ENCODE results near the gene ZDBF2. TPM values are rescaled to one million over a fixed set of nuclear protein-coding genes. Genes with fewer than 3 reads are reported as not detected.
"Not testable (repeated sequence)": the region's sequence is repeated elsewhere in the genome, so short reads cannot be mapped to it uniquely, and the experiment has no call there.

The ZDBF2 gene
- total RNA-seq, 1 experiment from 2014 or later = 31.8 TPM

DNA sequence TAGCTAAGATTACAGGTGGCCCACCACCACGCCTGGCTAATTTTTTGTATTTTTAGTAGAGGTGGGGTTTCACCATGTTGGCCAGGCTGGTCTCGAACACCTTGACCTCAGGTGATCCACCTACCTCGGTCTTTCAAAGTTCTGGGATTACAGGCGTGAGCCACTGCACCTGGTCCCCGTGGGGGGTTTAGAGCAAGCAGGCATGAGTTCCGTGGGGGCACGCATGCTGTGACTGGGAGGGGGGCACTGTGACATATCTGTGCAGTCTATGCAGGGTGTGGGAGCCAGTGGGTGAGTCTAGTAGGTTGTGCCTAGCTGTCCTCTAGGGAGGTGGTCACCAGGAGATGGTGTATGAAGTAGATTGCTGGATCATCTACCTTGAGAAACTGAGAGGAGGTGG, 16.6 kb upstream of the ZDBF2 start:
- no peak overlapping the region for H2BK12ac ChIP-seq (ENCODE audit: insufficient read length, low read depth, low read length)
- Mint-ChIP-seq H3K4me3 (no peak overlapping the region), H3K9me3 (no peaks in the 10 kb centered on the region; a peak in 1 of 5 replicates), H3K4me1 (peaks cover 23 to 34% of the 10 kb centered on the region in 2 experiments), H3K27ac (no peak overlapping the region), H3K36me3 (ENCODE audit: insufficient read depth in 1 of 3, low read depth in 3 of 3) (no peaks in the 10 kb centered on the region; a peak in 1 of 7 replicates), H3K27me3 (ENCODE audit: low read depth) (peaks cover 3% of the 10 kb centered on the region)
- WGBS (ENCODE audit: extremely low coverage, insufficient read length, low lambda C conversion rate) = no CpG with 5 or more reads among the region's 7 CpGs
- H2BK5ac ChIP-seq (ENCODE audit: insufficient read length, low read length) = no peak overlapping the region
- no peaks in the 10 kb centered on the region for H4K20me1 ChIP-seq (ENCODE audit: control insufficient read depth, insufficient read depth, insufficient read length)
- no peak overlapping the region for H3T11ph ChIP-seq (ENCODE audit: low read length)
- H2AK5ac ChIP-seq (ENCODE audit: insufficient read length, low read length) = no peak overlapping the region
- H2BK20ac ChIP-seq (ENCODE audit: low read depth, low read length, poor library complexity, severe bottlenecking) = no peak overlapping the region
- no peak overlapping the region for H4K91ac ChIP-seq (ENCODE audit: insufficient read length, low read depth, low read length)
- H3K14ac ChIP-seq (ENCODE audit: insufficient read depth, low read length) = no peak overlapping the region
- no peaks in the 10 kb centered on the region for H3K9me3 ChIP-seq (ENCODE audit: control insufficient read depth, low read depth, low read length)
- H3K23me2 ChIP-seq (ENCODE audit: insufficient read length, low read depth, low read length, poor library complexity, severe bottlenecking) = no peaks in the 10 kb centered on the region
- no peaks in the 10 kb centered on the region for H3K79me2 ChIP-seq (ENCODE audit: insufficient read depth, low read length)
- H3K56ac ChIP-seq (ENCODE audit: insufficient read length, low read depth, low read length) = no peak overlapping the region
- no peak overlapping the region for H3K18ac ChIP-seq (ENCODE audit: insufficient read length, low read depth, low read length)
- DNase-seq = no peak
- no peaks in the 10 kb centered on the region for H3K27me3 ChIP-seq (ENCODE audit: insufficient read depth, low read length)
- no peak overlapping the region for H3K4me2 ChIP-seq (ENCODE audit: insufficient read depth, insufficient read length, low read length)
- no peak overlapping the region for H2BK15ac ChIP-seq (ENCODE audit: low read depth, low read length)
- no peak overlapping the region for H3K23ac ChIP-seq (ENCODE audit: insufficient read length, low read depth, low read length)
- H2AFZ ChIP-seq (ENCODE audit: low read length) = no peak overlapping the region
- no peak overlapping the region for H3K27ac ChIP-seq (ENCODE audit: insufficient read length, low read depth, low read length)
- H3K4ac ChIP-seq (ENCODE audit: low read depth, low read length) = no peak overlapping the region
- no peak overlapping the region for H2BK120ac ChIP-seq (ENCODE audit: low read depth, low read length, poor library complexity, severe bottlenecking)
- H3K9ac ChIP-seq (ENCODE audit: extremely low read depth, insufficient read length, low read length) = no peak overlapping the region
- H3K79me1 ChIP-seq (ENCODE audit: insufficient read depth, low read depth, low read length, poor library complexity, severe bottlenecking) = no peaks in the 10 kb centered on the region
- no peak overlapping the region for H4K8ac ChIP-seq (replicated peaks; ENCODE audit: insufficient read length, low read depth, low read length)
- TF ChIP-seq, protein P1, sequence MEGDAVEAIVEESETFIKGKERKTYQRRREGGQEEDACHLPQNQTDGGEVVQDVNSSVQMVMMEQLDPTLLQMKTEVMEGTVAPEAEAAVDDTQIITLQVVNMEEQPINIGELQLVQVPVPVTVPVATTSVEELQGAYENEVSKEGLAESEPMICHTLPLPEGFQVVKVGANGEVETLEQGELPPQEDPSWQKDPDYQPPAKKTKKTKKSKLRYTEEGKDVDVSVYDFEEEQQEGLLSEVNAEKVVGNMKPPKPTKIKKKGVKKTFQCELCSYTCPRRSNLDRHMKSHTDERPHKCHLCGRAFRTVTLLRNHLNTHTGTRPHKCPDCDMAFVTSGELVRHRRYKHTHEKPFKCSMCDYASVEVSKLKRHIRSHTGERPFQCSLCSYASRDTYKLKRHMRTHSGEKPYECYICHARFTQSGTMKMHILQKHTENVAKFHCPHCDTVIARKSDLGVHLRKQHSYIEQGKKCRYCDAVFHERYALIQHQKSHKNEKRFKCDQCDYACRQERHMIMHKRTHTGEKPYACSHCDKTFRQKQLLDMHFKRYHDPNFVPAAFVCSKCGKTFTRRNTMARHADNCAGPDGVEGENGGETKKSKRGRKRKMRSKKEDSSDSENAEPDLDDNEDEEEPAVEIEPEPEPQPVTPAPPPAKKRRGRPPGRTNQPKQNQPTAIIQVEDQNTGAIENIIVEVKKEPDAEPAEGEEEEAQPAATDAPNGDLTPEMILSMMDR (conservative IDR thresholded peaks at IDR 0.05) = no peak
- H3K4me1 ChIP-seq (ENCODE audit: insufficient read depth, low read length) = no peaks in the 10 kb centered on the region
- no peak overlapping the region for H4K5ac ChIP-seq (ENCODE audit: insufficient read length, low read depth, low read length)

DNA sequence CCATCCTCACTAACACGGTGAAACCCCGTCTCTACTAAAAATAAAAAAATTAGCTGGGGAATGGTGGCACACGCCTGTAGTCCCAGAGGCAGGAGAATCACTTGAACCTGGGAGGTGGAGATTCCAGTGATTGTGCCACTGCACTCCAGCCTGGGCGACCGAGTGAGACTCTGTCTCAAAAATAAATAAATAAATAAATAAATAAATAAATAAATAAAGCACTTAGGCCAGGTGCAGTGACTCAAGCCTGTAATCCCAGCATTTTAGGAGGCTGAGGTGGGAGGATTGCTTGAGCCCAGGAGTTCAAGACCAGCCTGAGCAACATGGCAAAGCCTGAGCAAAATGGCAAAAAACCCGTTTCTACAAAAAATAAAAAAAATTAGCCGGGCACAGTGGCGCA, 15.8 kb upstream of the ZDBF2 start:
- not testable (repeated sequence) for H3K27me3 Mint-ChIP-seq (ENCODE audit: low read depth)

More for the DNA sequence above, 15.8 kb upstream of the ZDBF2 start:
- H2AK5ac ChIP-seq (ENCODE audit: insufficient read length, low read length); DNase-seq; H3K4me2 ChIP-seq (ENCODE audit: insufficient read depth, insufficient read length, low read length); H3T11ph ChIP-seq (ENCODE audit: low read length); H3K9me3 ChIP-seq (ENCODE audit: control insufficient read depth, low read depth, low read length); H3K27me3 ChIP-seq (ENCODE audit: insufficient read depth, low read length); H3K9ac ChIP-seq (ENCODE audit: extremely low read depth, insufficient read length, low read length); H3K9me3 Mint-ChIP-seq; H2BK120ac ChIP-seq (ENCODE audit: low read depth, low read length, poor library complexity, severe bottlenecking); H3K27ac ChIP-seq (ENCODE audit: insufficient read length, low read depth, low read length); H2BK12ac ChIP-seq (ENCODE audit: insufficient read length, low read depth, low read length); H4K8ac ChIP-seq (replicated peaks; ENCODE audit: insufficient read length, low read depth, low read length); H2BK15ac ChIP-seq (ENCODE audit: low read depth, low read length); H3K18ac ChIP-seq (ENCODE audit: insufficient read length, low read depth, low read length); H2BK20ac ChIP-seq (ENCODE audit: low read depth, low read length, poor library complexity, severe bottlenecking); H3K36me3 Mint-ChIP-seq (ENCODE audit: insufficient read depth in 1 of 3, low read depth in 3 of 3); H3K4me1 ChIP-seq (ENCODE audit: insufficient read depth, low read length); H3K4ac ChIP-seq (ENCODE audit: low read depth, low read length); H3K14ac ChIP-seq (ENCODE audit: insufficient read depth, low read length); H3K23ac ChIP-seq (ENCODE audit: insufficient read length, low read depth, low read length); H3K56ac ChIP-seq (ENCODE audit: insufficient read length, low read depth, low read length); H3K79me1 ChIP-seq (ENCODE audit: insufficient read depth, low read depth, low read length, poor library complexity, severe bottlenecking); H4K20me1 ChIP-seq (ENCODE audit: control insufficient read depth, insufficient read depth, insufficient read length); H3K79me2 ChIP-seq (ENCODE audit: insufficient read depth, low read length); H4K5ac ChIP-seq (ENCODE audit: insufficient read length, low read depth, low read length); H3K23me2 ChIP-seq (ENCODE audit: insufficient read length, low read depth, low read length, poor library complexity, severe bottlenecking); H2BK5ac ChIP-seq (ENCODE audit: insufficient read length, low read length); H4K91ac ChIP-seq (ENCODE audit: insufficient read length, low read depth, low read length); H3K27ac Mint-ChIP-seq; H3K4me3 Mint-ChIP-seq; H2AFZ ChIP-seq (ENCODE audit: low read length): not testable (repeated sequence)
- peaks cover 29 to 41% of the 10 kb centered on the region in 2 experiments for H3K4me1 Mint-ChIP-seq
- WGBS (ENCODE audit: extremely low coverage, insufficient read length, low lambda C conversion rate) = no CpG with 5 or more reads among the region's 8 CpGs

Data from H9 (cell line).